A172 (cell line): Measurements from ENCODE around the gene ARHGAP10. TPM values are rescaled to one million over a fixed set of nuclear protein-coding genes. Genes with fewer than 3 reads are reported as not detected.

Source experiments
- DNase-seq: peaks from one replicate; pipeline ENCODE4 v3.0.0-alpha.2; 2015; ENCODE audit warnings: low spot score
- total RNA-seq: library from RNA; depleted of rRNA; stranded (reverse); fragments of >200 nt; shearing (Covaris generic); gene quantifications from 2 replicates; pipeline ENCODE4 v1.2.3, GENCODE V29; 2014

ARHGAP10 gene
- total RNA-seq, 1 experiment from 2014 or later, result 9.1 TPM

GRCh38 chr4:147950261-147950660 is 218.4 kb downstream of the ARHGAP10 start:
- DNase-seq, result no peak

GRCh38 chr4:147950841-147951240 is 219.0 kb downstream of the ARHGAP10 start:
- DNase-seq, result no peak

GRCh38 chr4:147954850-147955249 is 223.0 kb downstream of the ARHGAP10 start:
- no peak for DNase-seq

GRCh38 chr4:147955827-147956558 is 224.1 kb downstream of the ARHGAP10 start:
- DNase-seq, result no peak

DNA sequence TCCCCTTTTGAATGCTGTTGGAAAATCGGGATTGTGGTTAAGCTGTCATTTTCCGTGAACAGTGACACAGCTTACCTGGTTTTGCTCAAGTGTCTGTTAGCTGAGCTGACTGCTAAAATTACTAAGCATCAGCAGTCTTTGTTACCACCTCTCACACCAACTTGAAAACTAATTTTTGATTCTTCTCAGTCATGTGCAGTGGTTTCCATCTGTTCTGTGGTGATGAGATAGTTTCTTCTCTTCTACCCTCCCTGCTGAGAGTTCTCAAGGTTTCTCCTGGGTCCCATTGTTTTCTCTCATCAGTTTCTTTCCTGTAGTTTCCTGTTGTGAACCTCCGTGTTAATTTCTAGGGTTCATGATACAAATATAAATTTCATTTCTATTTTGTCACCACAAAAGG is 225.6 kb downstream of the ARHGAP10 start:
- DNase-seq, result no peak

DNA sequence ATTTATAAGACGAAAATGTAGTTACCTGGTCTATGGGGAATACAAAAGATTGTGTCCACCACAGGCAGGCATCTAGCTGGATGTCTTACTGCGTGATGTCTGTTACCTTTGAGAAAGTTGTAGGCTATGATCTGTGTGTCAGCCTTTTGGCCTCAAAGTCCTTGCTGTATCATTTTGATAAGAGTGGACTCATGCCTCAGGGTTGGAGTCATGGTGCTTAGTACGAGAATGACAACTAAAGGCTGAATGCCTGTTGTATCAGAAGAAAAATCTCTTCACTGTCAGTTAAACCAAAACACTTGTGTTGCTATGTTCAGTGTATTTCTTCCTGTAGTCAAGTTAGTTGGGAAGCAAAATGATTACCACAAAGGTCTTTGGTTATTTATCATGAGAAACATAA is 226.2 kb downstream of the ARHGAP10 start:
- DNase-seq, result no peak

DNA sequence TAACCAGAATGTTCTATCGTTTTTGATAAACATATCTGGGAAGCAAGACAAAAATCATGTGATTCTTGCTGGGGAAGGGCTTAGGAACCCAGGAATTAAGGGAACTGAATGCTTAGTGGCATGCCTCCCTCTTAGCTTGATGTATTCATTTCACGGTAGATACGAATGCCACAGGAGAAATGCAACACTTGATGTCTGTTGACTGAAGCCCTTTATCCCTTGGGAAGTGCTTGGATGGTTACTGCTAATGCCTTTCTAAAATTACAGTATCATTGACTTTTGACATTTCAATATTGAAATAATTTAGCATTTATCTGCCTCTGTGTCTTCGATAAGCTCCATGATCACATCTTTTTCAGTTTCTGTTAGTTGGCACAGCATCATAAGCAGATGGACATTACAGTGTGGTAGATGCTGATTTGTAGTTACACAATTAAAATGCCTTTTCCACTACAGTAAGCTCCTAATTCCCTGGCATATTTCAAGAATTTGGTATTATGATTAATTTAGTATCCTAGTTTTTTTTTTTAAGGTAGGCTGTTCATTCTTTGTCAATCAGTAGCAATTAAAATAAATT is 226.7 kb downstream of the ARHGAP10 start:
- no peak for DNase-seq

- no peak for DNase-seq
Measured at GRCh38 chr4:147960971-147961370, 229.1 kb downstream of the ARHGAP10 start.

DNA sequence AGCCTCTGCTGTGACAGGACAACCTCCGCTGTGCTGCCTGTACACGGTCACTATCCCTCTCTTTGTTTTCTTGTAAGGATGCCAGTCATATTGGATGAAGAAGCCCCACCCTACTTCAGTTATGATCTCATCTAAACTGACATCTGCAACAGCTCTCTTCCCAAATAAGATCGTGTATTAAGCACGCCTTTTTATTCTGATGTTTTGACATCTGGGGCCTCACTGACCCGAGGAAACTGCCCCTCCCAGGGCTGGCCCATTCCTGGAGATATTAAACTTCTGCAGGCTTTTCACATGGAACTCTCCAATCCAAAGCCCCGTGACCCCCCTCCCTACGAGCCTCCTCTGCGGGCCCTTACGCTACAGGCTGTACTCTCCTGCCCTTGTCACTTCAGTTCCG is 232.0 kb downstream of the ARHGAP10 start:
- no peak for DNase-seq

GRCh38 chr4:147964266-147964880 is 232.5 kb downstream of the ARHGAP10 start:
- no peak for DNase-seq

- no peak for DNase-seq
Measured at GRCh38 chr4:147965056-147965455, 233.2 kb downstream of the ARHGAP10 start.

- no peak for DNase-seq
Measured at GRCh38 chr4:147965873-147966272, 234.0 kb downstream of the ARHGAP10 start.

GRCh38 chr4:147968641-147969040 is 236.8 kb downstream of the ARHGAP10 start:
- no peak for DNase-seq

- no peak for DNase-seq
Measured at GRCh38 chr4:147969573-147970385, 237.9 kb downstream of the ARHGAP10 start.

DNA sequence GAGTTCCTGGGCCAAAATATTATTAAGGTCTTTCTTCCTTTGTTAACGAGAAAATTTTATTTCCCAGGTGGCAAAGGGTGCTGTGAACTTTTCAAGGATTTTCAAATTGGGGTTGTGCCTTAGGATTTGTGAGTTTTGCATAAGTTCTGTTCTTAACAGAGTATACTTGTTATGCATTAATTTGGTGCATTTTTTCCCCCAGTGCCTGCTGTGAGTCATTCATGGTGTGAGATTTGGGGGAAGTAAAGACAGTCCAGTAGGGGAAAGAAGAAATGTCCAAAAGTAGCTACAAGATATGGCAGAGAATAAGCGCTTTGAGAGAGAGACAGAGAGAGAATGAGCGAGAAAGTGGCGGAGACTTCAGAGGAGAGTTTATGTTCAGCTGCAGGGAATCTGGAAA is 239.2 kb downstream of the ARHGAP10 start:
- no peak for DNase-seq

GRCh38 chr4:147975325-147975724 is 243.4 kb downstream of the ARHGAP10 start:
- DNase-seq, result no peak

- no peak for DNase-seq
Measured at GRCh38 chr4:147975933-147976928, 244.3 kb downstream of the ARHGAP10 start.

- no peak for DNase-seq
Measured at GRCh38 chr4:147980586-147980985, 248.7 kb downstream of the ARHGAP10 start.

DNA sequence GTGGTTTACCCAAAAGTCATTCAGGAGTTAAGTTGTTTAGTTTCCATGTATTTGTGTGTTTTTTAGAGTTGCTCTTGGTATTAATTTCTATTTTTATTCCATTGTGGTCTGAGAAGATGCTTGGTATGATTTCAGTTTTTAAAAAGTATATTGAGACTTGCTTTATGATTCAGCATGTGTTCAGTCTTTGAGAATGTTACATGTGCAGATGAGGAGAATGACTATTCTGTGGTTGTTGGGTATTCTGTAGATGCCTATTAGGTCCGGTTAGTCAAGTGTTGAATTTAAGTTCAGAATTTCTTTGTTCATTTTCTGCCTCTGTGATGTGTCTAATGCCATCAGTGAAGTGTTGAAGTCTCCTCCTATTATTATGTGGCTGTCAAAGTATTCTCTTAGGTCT is 249.4 kb downstream of the ARHGAP10 start:
- no peak for DNase-seq

GRCh38 chr4:147984065-147984777 is 252.3 kb downstream of the ARHGAP10 start:
- peak; percentile 43 for DNase-seq

DNA sequence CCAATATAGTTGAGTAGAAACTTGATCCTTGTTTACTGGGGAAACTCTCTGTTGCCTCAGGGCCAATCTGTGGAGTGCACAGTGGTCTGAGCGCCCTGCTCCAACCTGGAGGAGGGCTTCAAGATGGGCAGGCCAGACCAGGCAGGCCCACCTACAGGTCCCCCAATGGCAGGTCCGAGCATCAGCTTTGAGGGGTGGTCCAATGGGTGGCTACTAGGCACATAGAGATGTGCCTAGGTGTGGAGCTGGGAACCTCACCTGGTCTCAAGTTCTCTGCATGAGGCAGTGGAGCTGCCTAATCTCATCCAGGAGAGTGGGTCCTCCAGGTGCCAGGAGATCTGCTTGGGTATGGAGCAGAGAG is 252.9 kb downstream of the ARHGAP10 start:
- no peak for DNase-seq
